Skeletal muscle tissue (tissue), 4 donors: ENCODE data around the gene NAV2. TPM values are rescaled to one million over a fixed set of nuclear protein-coding genes. Genes with fewer than 3 reads are reported as not detected.

Source experiments
- H3K27ac ChIP-seq: one replicate; pipeline ENCODE4 v1.7.0; 2013; ENCODE audit warnings: mild to moderate bottlenecking, low read depth, low read length, inconsistent platforms
- H3K27me3 ChIP-seq, 3 donors: one replicate each; pipeline ENCODE4 v1.7.0; 2013; ENCODE audit warnings: low read length in 3 of 3; ENCODE audit not compliant: control insufficient read depth in 3 of 3, insufficient read depth in 3 of 3
- H3K36me3 ChIP-seq, 3 donors: one replicate each; pipeline ENCODE4 v1.7.0; 2013; ENCODE audit warnings: low read length in 3 of 3; ENCODE audit not compliant: control insufficient read depth in 3 of 3, insufficient read depth in 3 of 3
- H3K4me1 ChIP-seq, 3 donors: one replicate each; pipeline ENCODE4 v1.7.0; 2013; ENCODE audit warnings: low read length in 3 of 3, mild to moderate bottlenecking in 3 of 3; ENCODE audit not compliant: control insufficient read depth in 3 of 3, insufficient read depth in 3 of 3
- H3K4me3 ChIP-seq, 3 donors: one replicate each; pipeline ENCODE4 v1.7.0; 2013; ENCODE audit warnings: low read length in 3 of 3
- H3K9ac ChIP-seq, 3 donors: one replicate each; pipeline ENCODE4 v1.7.0; 2013; ENCODE audit warnings: low read length in 3 of 3, mild to moderate bottlenecking in 3 of 3, moderate library complexity in 2 of 3, low read depth in 1 of 3
- H3K9me3 ChIP-seq, 3 donors: one replicate each; pipeline ENCODE4 v1.7.0; 2013; ENCODE audit warnings: low read length in 3 of 3; ENCODE audit not compliant: control insufficient read depth in 3 of 3
- total RNA-seq: library from RNA; depleted of rRNA; stranded (reverse); fragments of >200 nt; gene quantifications from one replicate; pipeline ENCODE4 v1.2.3, GENCODE V29; 2014
- donor health status: Osteomylitis.

The NAV2 gene
- total RNA-seq, 1 donor from 2014 or later, result 43.3 TPM

DNA sequence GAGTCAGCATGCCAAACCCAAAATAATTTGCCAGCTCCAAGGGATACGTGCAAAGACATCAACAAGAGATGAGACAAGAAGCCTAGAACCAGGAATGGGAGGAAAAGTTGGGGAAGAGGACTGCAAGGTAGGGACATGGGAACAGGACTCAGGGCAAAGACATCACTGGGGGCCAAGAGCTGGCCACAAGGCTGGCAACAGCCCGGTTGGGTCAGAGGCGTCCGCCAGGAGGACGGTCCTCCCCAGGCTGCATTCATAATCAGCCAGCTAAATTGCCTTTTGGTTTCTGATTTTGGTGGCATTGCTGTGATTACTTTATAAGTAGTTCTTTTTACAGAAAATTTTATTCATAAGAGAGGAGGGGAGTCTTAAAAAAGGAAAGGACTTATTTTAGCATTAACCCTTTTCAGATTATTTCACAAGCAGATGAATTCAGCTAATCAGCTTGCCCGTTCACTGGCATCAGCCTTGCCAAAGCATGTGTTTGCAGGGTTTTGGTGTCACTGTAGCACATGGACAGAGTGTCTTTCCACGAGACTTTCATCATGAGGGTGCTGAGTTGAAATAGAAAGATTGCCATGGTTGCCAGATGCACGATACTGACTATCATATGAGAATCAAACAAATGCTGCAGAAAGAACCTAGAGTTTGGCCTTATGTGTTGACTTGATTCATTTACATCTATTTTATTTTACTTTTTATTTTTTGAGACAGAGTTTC, 23.2 kb upstream of the NAV2 start:
- H3K27ac ChIP-seq, result no peak overlapping the region
- H3K4me1 ChIP-seq, result peaks cover 10 to 22% (median 16%) of the 10 kb centered on the region in 3 donors
- peak overlapping the region in 1 of 3 donors; percentile 5 for H3K4me3 ChIP-seq
- no peaks in the 10 kb centered on the region for H3K9me3 ChIP-seq
- H3K9ac ChIP-seq, result peak overlapping the region in 1 of 3 donors; percentile 28
- no peaks in the 10 kb centered on the region for H3K36me3 ChIP-seq
- no peaks in the 10 kb centered on the region for H3K27me3 ChIP-seq

DNA sequence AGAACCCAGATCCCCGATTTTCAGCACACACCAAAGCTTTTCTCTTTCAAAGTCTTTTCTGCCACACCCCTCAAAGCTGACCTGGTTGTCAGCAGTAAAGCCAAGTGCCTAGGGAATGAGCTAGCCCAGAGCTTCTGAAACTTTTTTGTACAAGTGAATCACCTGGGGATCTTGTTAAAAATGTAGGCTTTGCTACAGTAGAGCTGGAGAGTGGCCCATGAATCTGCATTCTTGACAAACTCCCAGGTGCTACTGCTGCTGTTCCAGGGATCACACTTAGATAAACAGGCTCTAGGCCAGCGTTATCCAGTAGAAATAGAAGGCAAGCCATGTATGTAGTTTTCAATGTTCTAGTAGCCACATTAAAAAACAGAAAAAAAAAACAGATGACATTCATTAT, 21.8 kb upstream of the NAV2 start:
- H3K9me3 ChIP-seq, result no peaks in the 10 kb centered on the region
- peaks cover 19 to 33% (median 20%) of the 10 kb centered on the region in 3 donors for H3K4me1 ChIP-seq
- no peak overlapping the region for H3K4me3 ChIP-seq
- no peaks in the 10 kb centered on the region for H3K36me3 ChIP-seq
- H3K9ac ChIP-seq, result no peak overlapping the region
- H3K27ac ChIP-seq, result no peak overlapping the region
- H3K27me3 ChIP-seq, result no peaks in the 10 kb centered on the region

GRCh38 chr11:19691815-19692500, 20.7 kb upstream of the NAV2 start:
- Histone ChIP-seq H3K4me1 (peaks cover 19 to 40% (median 20%) of the 10 kb centered on the region in 3 donors), H3K9ac (no peak overlapping the region), H3K27me3 (no peaks in the 10 kb centered on the region), H3K4me3 (no peak overlapping the region), H3K36me3 (no peaks in the 10 kb centered on the region), H3K9me3 (no peaks in the 10 kb centered on the region), H3K27ac (no peak overlapping the region)

DNA sequence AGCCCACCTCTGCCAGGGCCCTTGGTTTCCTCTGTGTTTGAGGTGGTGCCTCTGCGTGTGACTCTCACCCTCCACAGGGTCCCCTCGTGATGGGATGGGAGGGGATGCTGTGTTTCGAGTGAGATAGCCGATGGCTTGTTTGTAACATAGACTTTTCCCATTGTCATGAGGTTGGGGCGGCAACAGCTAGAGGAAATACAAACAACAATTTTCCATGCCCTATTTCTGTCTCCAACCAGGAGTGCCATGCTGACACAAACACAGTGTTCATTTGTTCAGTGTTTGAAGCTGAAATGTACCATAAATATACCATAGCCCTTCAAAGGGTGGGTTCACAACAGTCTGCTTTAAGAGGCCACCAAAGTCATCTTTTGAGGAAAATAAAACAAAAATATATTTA, 19.5 kb upstream of the NAV2 start:
- Histone ChIP-seq H3K9me3 (no peaks in the 10 kb centered on the region), H3K4me3 (no peak overlapping the region), H3K27ac (no peak overlapping the region), H3K36me3 (no peaks in the 10 kb centered on the region), H3K4me1 (peaks cover 26 to 48% (median 28%) of the 10 kb centered on the region in 3 donors), H3K27me3 (no peaks in the 10 kb centered on the region), H3K9ac (no peak overlapping the region)

DNA sequence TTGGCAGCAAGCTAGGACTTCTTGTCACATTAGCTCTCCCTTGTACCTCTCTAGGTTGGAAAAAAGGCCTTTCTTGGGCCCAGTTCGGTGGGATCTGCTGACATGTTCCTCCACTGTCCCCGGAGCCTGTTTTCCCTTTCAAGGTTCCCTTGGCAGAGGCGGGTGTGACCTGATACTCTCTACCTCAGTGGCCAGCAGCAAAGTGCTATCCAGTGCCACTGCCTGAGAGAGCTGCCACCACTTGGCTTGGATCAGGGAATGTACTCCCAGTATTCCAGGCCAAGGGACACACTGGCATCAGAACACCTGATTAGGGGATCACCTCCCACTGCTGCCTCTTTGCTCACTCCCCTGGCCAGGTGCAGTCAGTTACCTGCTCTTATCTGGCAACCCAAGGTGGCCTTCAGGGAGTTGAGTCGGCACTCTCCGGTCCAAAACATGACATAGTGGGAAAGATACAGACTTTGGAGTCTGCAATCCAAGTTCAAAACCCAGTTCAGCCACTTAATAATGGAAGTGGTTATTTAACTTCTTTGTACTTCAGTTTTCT, 17.8 kb upstream of the NAV2 start:
- H3K4me3 ChIP-seq, result peak overlapping the region in 1 of 3 donors; percentile 20
- H3K9ac ChIP-seq, result peak overlapping the region in 1 of 3 donors; percentile 16
- no peaks in the 10 kb centered on the region for H3K9me3 ChIP-seq
- H3K4me1 ChIP-seq, result peaks cover 24 to 51% (median 31%) of the 10 kb centered on the region in 3 donors
- no peak overlapping the region for H3K27ac ChIP-seq
- no peaks in the 10 kb centered on the region for H3K27me3 ChIP-seq
- no peaks in the 10 kb centered on the region for H3K36me3 ChIP-seq

GRCh38 chr11:19696073-19696472, 16.6 kb upstream of the NAV2 start:
- no peaks in the 10 kb centered on the region for H3K36me3 ChIP-seq
- no peak overlapping the region for H3K9ac ChIP-seq
- no peaks in the 10 kb centered on the region for H3K9me3 ChIP-seq
- H3K4me1 ChIP-seq, result peaks cover 24 to 46% (median 31%) of the 10 kb centered on the region in 3 donors
- no peak overlapping the region for H3K4me3 ChIP-seq
- no peak overlapping the region for H3K27ac ChIP-seq
- no peaks in the 10 kb centered on the region for H3K27me3 ChIP-seq

- Histone ChIP-seq H3K27ac (no peak overlapping the region), H3K9me3 (no peaks in the 10 kb centered on the region), H3K4me1 (peaks cover 24 to 45% (median 31%) of the 10 kb centered on the region in 3 donors)
Measured at GRCh38 chr11:19696904-19697303, 15.7 kb upstream of the NAV2 start.

DNA sequence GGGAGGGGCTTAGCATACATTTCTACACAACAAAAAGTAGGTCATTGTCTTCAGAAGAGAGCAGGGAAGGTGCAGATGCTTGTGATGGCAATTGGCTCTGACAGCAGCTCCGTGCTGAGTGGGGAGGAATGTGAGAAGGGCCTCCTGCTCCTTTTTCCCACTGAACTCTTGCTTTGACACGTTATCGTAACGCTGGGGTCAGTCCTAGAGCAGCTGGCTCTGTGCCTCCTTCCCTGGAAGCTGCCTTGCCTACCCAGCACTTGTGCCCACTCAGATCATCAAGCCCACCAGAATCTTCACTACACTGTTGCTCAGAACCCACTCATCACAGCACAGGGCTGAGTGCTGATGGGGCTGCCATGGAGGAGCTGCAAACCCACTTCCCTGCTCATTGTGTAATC, 14.9 kb upstream of the NAV2 start:
- H3K27me3 ChIP-seq, result no peaks in the 10 kb centered on the region
- no peaks in the 10 kb centered on the region for H3K9me3 ChIP-seq
- H3K4me1 ChIP-seq, result peaks cover 24 to 44% (median 31%) of the 10 kb centered on the region in 3 donors
- H3K36me3 ChIP-seq, result no peaks in the 10 kb centered on the region
- H3K27ac ChIP-seq, result no peak overlapping the region
- H3K9ac ChIP-seq, result no peak overlapping the region
- H3K4me3 ChIP-seq, result no peak overlapping the region

More at GRCh38 chr11:19696904-19697303, 15.7 kb upstream of the NAV2 start:
- no peaks in the 10 kb centered on the region for H3K27me3 ChIP-seq
- no peak overlapping the region for H3K9ac ChIP-seq
- no peak overlapping the region for H3K4me3 ChIP-seq
- no peaks in the 10 kb centered on the region for H3K36me3 ChIP-seq

- H3K27me3 ChIP-seq, result no peaks in the 10 kb centered on the region
- peaks cover 24 to 42% (median 31%) of the 10 kb centered on the region in 3 donors for H3K4me1 ChIP-seq
- no peaks in the 10 kb centered on the region for H3K36me3 ChIP-seq
- H3K4me3 ChIP-seq, result no peak overlapping the region
- no peaks in the 10 kb centered on the region for H3K9me3 ChIP-seq
- H3K9ac ChIP-seq, result no peak overlapping the region
- peak overlapping the region; percentile 26 for H3K27ac ChIP-seq
Measured at GRCh38 chr11:19698493-19699292, 13.9 kb upstream of the NAV2 start.
